GM18858 (cell line): ENCODE data around the gene OR5V1.
"Not testable (repeated sequence)": the region's sequence is repeated elsewhere in the genome, so short reads cannot be mapped to it uniquely, and the experiment has no call there.

ENCODE experiments used
- ATAC-seq: cut with Tn5 transposase; IDR thresholded peaks from one replicate; pipeline ENCODE4 v1.9.1; 2021; ENCODE audit not compliant: unreplicated experiment

OR5V1 gene

DNA sequence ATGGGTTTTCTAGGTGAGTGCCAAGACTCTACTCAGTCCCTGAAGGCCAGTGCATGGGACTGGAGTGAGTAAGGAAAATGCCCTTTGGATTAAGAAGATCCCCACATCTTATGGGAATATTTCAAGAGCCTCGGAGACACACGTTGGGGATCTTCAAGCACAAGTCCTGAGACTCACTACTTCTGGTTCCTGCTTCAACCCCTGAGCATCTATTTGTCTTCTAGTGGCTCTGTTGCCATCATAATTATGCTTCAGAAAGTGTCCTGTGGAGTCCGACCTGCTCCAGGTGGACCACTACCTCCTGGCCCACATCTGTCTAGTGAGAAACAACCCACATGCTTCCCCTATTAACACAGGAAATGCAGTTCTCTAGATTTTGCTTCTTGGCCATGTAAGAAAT is at the start of gene OR5V1:
Gene OR5V1 (minus strand): TSS at position 101 of the 400 bp plus-strand sequence. CDS start 12,670 bp downstream, outside the sequence.
- ATAC-seq = no peak

DNA sequence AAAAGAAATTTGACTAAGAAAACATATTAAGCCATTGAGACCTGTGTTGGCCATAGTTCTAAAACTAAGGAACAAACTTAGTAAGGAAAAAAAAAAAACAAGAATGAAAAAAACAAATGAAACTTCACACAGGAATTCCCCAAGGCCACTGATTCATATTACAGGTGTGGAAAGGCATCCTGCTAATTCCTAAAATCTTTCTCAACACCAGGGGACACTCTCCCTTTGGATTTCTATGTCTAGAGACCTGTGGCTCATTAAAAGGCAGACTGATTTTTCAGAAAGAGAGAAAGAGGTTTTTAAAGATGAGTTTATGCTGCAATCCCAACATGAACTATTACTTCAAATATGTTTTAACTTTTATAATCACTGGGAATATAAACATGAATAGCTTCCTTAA is 45.9 kb upstream of the OR5V1 start, which contains the start of gene OR12D1:
Gene OR12D1 (plus strand): TSS at position 341 of the 400 bp plus-strand sequence.
- ATAC-seq = no peak

DNA sequence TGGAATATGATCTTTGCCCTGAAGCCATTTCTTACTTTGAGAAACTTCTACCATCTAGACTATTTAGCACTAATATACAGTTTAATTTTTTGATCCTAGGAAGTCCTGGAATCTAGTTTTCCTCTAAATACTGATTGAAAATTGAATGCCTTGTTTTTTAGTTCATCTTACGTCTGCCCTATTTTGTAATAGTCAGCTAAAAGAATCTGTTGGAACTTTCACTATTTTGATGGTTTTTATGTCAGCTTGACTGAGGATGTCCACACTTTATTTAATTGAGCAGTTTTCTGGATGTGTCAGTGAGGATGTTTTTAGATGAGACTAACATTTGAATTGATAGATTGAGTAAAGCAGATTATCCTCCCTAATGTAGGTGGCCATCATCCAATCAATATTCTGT is 35.1 kb upstream of the OR5V1 start:
- no peak for ATAC-seq

DNA sequence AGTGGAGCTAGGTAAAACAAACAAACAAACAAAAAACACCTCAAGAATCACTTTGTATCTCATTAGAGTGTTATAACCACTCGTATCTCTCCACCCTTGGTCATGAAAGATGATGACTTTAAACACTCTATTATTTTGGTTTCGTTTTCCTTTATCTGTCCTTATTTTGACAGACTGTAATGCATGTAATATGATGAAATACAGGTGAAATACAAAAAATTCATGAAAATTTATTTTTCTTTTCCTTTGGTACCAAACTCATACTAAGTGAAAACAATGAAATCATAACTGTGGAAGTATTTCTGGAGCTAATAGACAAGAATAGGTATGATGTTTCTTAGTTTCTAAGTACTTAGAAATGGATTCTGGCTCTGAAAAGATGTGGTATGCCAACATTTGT is 30.9 kb upstream of the OR5V1 start:
- ATAC-seq = no peak

DNA sequence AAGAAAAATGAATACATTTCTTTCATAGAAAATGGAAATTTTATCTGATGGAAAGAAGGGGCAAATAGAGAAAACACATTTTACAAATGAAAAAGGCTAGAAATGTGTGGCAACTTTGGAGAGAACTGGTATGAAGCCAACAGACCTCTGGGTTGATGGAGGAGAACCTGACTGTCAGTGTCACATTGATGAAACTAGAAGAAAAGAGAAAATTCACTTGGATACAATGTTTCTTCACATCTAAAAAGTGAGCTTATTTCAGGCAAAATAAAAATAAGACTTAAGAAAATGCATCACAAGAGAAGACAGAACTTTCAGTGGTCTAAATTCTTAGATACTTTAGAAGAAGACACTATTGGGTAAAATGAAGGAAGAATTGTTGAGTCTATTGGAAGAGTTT is 26.7 kb upstream of the OR5V1 start, which contains the start of gene OR12D2:
Gene OR12D2 (plus strand): TSS at position 301 of the 400 bp plus-strand sequence. CDS start 1,069 bp downstream, outside the sequence.
- ATAC-seq = no peak

DNA sequence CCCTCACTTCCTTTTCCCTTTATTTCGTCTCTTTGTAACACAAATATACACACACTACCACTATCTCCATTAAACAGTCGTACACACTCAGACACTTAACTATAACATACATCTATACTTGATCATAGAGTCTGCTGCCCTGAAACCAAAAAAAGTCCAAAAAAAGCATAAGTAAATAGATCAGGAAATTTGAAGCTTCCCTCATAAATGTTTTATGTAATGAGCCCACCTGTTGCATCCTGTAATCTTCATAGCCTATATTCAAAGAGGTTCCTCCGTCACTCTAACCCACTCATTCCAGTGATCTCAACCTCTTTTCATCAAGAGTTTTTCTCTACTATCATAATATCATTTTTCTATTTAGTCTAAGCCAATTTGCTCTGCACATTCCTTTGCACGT is 19.9 kb upstream of the OR5V1 start:
- ATAC-seq = no peak

DNA sequence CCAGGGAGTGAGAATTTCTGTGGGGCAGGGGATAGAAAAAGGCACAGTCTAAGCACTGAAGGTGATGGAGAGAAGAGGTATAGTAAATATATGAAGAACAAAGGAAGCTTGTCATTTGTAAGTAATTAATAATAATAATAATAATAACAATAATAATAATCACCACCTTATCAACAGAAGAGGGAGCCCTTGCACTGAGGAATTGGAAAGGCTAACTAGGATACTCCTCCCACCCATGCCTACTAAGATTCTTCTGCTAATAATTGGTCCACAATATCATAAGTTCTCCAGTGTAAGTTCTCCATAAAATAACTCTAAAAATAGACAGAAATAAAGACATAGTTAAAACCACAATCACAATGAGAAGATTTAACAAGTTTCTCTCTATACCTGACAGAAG is 7.3 kb upstream of the OR5V1 start:
- ATAC-seq = no peak

DNA sequence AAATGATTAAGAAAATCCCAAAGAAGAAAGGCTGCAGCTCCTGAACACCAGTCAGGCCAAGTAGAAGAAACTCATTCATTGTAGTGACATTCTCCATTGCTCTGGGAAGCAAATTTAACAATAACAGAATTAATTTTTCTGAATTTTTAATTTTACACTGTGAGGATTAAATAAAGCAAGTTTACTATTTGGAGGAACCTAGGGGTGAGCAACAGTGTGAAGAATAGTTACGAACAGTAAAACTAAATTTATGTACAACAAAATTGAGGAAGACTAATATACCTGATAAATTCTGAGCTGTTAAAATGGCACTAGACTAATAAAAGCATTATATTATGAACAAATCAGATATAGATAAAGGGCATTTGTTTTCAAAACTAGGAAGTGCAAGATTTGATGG is 6.5 kb upstream of the OR5V1 start, which contains the start of gene OR12D3:
Gene OR12D3 (minus strand): TSS at position 101 of the 400 bp plus-strand sequence. CDS start 4 bp downstream, at position 97.
- ATAC-seq = no peak

DNA sequence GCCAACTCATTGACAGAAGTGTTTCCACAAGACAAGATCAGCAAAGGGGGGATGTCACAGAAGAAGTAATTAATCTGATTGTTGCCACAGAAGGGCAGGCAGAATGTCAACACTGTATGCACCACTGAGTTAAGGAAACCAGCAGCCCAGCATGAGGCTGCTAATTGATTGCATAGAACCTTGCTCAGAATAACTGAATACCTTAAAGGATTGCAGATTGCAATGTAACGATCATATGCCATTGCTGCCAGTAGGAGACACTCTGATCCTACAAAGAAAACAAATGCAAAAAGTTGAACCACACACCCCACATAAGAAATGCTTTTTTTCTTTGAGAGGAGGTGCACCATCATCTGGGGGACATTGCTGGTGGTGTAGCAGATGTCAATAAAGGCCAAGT is 13.1 kb downstream of the OR5V1 start:
- no peak for ATAC-seq

DNA sequence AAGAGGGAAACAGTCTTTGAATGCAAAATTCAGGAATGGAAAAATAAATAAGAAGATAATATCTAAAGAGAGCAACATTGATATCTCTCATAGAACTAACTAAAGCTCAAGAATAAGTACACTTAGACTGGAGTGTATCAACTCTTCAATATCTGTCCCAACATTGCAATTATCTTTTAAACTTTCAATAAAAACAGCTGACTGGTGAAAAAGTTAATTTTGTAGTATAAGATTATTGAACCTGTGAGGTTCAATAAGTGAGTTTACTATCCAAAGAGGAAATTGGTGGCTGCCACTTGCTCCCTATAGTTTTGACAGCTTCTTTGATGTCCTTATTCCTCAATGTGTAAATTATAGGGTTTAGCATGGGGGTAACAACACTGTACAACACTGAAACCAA is 13.7 kb downstream of the OR5V1 start:
- no peak for ATAC-seq

DNA sequence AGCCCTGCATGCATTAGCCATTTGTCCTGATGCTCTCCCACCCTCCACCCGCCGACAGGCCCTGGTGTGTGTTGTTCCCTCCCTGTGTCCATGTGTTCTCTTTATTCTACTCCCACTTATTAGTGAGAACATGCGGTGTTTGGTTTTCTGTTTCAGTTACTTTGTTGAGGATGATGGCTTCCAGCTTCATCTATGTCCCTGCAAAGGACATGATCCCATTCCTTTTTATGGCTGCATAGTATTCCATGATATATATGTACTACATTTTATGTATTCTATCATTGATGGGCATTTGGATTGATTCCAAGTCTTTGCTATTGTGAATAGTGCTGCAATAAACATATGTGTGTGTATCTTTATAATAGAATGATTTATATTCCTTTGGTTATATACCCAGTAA is 19.3 kb downstream of the OR5V1 start:
- not testable (repeated sequence) for ATAC-seq

DNA sequence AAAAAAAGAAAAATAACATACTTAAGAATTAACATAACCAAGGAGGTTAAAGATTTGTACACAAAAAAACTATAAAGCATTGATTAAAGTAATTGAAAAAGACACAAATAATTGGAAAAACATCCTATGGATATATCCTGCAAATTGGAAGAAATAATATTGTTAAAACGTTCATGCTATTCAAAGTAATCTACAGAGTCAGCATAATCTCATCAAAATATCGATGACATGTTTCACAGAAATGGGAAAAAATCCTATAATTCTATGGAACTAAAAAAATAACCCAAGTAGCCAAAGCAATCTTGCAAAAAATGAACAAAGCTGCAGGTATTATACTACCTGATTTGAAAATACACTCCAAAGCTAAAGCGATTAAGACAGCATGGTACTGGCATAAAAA is 23.3 kb downstream of the OR5V1 start:
- ATAC-seq = no peak

DNA sequence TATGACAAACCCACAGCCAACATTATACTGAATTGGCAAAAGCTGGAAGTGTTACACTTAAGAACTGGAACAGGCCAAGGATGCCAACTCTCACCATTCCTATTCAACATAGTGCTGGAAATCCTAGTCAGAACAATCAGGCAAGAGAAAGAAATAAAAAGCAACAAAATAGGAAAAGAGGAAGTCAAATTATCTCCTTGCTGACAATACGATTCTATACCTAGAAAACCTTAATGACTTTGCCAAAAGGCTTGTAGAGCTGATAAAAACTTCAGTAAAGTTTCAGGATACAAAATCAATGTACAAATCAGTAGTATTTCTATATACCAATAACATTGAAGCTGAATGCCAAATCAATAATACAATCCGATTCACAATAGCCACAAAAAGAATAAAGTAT is 32.4 kb downstream of the OR5V1 start:
- no peak for ATAC-seq

DNA sequence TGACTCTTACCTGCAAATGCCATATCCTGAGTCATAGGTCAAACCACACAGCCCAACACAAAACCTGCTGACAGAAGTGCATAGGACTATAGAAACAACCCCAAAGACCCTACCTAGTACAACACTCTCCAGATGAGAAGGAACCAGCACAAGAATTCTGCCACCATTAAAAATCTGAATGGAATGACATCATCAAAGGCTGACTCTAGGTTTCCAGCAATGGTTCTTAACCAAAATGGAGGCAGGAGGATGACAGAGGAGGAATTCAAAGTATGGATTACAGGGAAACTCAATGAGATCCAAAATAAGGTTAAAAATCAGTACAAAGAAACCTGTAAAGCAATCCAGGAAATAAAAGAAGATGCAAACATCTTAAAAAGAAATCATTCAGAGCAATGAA is 36.0 kb downstream of the OR5V1 start:
- ATAC-seq = no peak

DNA sequence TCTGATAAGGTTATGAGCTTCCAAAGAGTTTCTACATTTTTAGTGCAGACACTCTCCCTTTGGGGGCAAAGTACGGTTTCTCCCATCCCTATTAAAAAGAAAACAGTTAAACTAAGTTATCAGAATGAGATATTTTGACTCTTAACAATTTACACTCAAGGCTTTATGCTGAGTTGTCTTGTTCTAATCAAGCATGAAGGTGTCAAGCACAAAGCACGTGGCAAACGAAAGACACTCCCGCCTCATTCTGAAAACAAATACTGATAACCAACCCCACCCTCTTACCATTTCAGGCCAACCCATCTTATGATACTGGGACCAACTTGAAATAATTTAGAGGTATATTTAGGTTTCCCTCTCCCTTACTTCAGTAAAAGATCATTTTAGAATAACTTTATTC is 42.9 kb downstream of the OR5V1 start:
- no peak for ATAC-seq

DNA sequence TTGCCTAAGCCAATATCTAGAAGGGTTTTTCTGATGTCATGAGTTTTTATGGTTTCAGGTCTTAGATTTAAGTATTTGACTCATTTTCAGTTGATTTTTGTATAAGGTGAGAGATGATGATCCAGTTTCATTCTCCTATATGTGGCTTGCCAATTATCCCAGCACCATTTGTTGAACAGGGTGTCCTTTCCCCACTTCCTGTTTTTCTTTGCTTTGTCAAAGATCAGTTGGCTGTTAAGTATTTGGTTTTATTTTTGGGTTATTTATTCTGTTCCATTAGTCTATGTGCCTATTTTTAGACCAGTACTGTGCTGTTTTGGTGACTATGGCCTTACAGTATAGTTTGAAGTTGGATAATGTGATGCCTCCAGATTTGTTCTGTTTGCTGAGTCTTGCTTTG is 45.3 kb downstream of the OR5V1 start:
- ATAC-seq = not testable (repeated sequence)

DNA sequence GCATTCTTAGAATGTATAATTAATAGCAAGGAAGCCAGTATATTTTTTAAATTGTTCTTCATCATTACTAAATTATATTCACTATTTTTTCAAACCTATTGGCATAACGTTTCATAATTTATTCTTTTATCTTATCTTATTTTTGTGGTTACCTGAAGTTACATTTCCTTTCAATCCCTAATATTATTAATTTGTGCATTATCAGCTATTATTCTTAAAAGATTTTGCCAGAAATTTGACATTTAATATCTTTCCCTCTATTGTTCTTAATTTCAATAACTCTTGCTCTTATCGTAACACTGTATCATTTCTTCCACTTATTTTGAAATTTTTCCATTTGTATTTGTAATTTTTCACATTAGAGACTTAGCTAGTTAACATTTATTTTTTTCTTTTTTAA is 48.7 kb downstream of the OR5V1 start:
- no peak for ATAC-seq
